ENCODE results near the gene PARP16. TPM values are rescaled to one million over a fixed set of nuclear protein-coding genes. Genes with fewer than 3 reads are reported as not detected.
"Not testable (repeated sequence)": the region's sequence is repeated elsewhere in the genome, so short reads cannot be mapped to it uniquely, and the experiment has no call there.

Gene PARP16
- total RNA-seq, 4 donors from 2014 or later, result 11.2 to 19.0 (median 14.6) TPM

DNA sequence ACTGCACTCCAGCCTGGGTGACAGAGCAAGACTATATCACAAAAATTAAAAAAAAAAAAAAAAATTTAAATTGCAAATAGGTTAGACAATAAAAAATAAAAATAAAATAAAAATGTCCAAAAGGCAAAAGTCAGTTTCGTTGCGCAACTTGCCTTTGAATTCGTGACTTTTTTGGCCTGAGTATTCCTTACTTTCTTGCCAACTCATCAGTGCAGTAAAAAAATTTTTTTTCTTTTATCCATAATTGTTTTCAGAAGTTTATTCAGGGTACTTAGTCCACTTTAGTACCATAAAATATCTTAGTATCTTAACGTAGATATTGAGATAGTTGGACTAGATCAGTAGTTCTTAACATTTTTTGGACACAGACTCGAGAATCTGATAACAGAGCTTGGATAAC is 53.0 kb downstream of the PARP16 start:
- intact Hi-C loops (cut with DNase I), result no loop called here
- H3K4me1 ChIP-seq, result no peaks in the 10 kb centered on the region

DNA sequence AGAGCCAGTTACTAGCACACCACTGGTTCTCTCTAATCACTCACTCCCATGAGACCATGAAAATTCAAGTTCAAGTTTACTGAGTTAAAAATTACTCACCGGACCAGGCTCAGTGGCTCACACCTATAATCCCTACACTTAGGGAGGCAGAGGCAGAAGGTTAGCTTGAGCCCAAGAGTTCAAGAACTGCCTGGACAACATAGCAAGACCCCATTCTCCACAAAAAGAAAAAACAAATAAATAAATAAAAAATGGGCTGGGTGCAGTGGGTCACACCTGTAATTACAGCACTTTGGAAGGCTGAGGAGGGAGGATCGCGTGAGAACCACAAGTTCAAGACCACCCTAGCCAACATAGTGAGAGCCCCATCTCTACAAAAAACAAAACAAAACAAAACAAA is 54.2 kb downstream of the PARP16 start:
- Histone ChIP-seq H3K9me3 (no peaks in the 10 kb centered on the region), H3K4me3 (no peak overlapping the region), H3K36me3 (no peaks in the 10 kb centered on the region), H3K27me3 (no peaks in the 10 kb centered on the region), H3K27ac (replicated peaks in 1 of 4) (no peak overlapping the region), H3K4me1 (no peaks in the 10 kb centered on the region)
- 94% methylated on average over 3 of the region's 3 CpGs for WGBS
- intact Hi-C loops (cut with DNase I), result no loop called here
- DNase-seq (ENCODE audit: extremely low spot score), result no peak
- TF ChIP-seq POLR2A (IDR thresholded peaks at IDR 0.05; ENCODE audit: low read depth) (no peak), EP300 (IDR thresholded peaks at IDR 0.05) (no peak), POLR2AphosphoS5 (IDR thresholded peaks at IDR 0.05) (no peak)
- TF ChIP-seq, protein P1, sequence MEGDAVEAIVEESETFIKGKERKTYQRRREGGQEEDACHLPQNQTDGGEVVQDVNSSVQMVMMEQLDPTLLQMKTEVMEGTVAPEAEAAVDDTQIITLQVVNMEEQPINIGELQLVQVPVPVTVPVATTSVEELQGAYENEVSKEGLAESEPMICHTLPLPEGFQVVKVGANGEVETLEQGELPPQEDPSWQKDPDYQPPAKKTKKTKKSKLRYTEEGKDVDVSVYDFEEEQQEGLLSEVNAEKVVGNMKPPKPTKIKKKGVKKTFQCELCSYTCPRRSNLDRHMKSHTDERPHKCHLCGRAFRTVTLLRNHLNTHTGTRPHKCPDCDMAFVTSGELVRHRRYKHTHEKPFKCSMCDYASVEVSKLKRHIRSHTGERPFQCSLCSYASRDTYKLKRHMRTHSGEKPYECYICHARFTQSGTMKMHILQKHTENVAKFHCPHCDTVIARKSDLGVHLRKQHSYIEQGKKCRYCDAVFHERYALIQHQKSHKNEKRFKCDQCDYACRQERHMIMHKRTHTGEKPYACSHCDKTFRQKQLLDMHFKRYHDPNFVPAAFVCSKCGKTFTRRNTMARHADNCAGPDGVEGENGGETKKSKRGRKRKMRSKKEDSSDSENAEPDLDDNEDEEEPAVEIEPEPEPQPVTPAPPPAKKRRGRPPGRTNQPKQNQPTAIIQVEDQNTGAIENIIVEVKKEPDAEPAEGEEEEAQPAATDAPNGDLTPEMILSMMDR (IDR thresholded peaks at IDR 0.05), result no peak

More for the DNA sequence above, 53.0 kb downstream of the PARP16 start:
- Histone ChIP-seq H3K4me3 (no peak overlapping the region), H3K36me3 (no peaks in the 10 kb centered on the region), H3K9me3 (no peaks in the 10 kb centered on the region), H3K27ac (replicated peaks in 1 of 4) (no peak overlapping the region), H3K27me3 (no peaks in the 10 kb centered on the region)
- 84% methylated on average over 5 of the region's 5 CpGs for WGBS
- no peak for DNase-seq (ENCODE audit: extremely low spot score)
- TF ChIP-seq POLR2A (IDR thresholded peaks at IDR 0.05; ENCODE audit: low read depth), result no peak
- TF ChIP-seq, protein P1 (IDR thresholded peaks at IDR 0.05), result no peak
- no peak for TF ChIP-seq POLR2AphosphoS5 (IDR thresholded peaks at IDR 0.05)
- no peak for TF ChIP-seq EP300 (IDR thresholded peaks at IDR 0.05)

GRCh38 chr15:65231306-65231705 is 55.4 kb downstream of the PARP16 start:
- Histone ChIP-seq H3K4me1 (no peaks in the 10 kb centered on the region), H3K9me3 (no peaks in the 10 kb centered on the region)
- intact Hi-C loops (cut with DNase I), result no loop called here

DNA sequence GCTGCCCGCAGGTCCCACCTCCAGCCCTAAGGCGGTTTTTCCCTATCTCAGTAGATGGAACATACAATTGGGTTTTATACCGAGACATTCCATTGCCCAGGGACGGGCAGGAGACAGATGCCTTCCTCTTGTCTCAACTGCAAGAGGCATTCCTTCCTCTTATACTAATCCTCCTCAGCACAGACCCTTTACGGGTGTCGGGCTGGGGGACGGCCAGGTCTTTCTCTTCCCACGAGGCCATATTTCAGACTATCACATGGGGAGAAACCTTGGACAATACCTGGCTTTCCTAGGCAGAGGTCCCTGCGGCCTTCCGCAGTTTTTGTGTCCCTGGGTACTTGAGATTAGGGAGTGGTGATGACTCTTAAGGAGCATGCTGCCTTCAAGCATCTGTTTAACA is 59.8 kb downstream of the PARP16 start:
- H3K36me3 ChIP-seq; H3K27me3 ChIP-seq; DNase-seq (ENCODE audit: extremely low spot score); intact Hi-C loops (cut with DNase I); H3K27ac ChIP-seq (replicated peaks in 1 of 4); H3K4me3 ChIP-seq; H3K9me3 ChIP-seq; H3K4me1 ChIP-seq: not testable (repeated sequence)
- WGBS, result no CpG with 5 or more reads among the region's 10 CpGs

More at GRCh38 chr15:65231306-65231705, 55.4 kb downstream of the PARP16 start:
- no peak overlapping the region for H3K4me3 ChIP-seq
- no peaks in the 10 kb centered on the region for H3K36me3 ChIP-seq
- no peak for DNase-seq (ENCODE audit: extremely low spot score)
- no peak overlapping the region for H3K27ac ChIP-seq (replicated peaks in 1 of 4)
- TF ChIP-seq POLR2AphosphoS5 (IDR thresholded peaks at IDR 0.05) (no peak), EP300 (IDR thresholded peaks at IDR 0.05) (no peak), POLR2A (IDR thresholded peaks at IDR 0.05; ENCODE audit: low read depth) (no peak)
- TF ChIP-seq, protein P1 (IDR thresholded peaks at IDR 0.05), result no peak
- H3K27me3 ChIP-seq, result no peaks in the 10 kb centered on the region
- 91% methylated on average over 10 of the region's 10 CpGs for WGBS

DNA sequence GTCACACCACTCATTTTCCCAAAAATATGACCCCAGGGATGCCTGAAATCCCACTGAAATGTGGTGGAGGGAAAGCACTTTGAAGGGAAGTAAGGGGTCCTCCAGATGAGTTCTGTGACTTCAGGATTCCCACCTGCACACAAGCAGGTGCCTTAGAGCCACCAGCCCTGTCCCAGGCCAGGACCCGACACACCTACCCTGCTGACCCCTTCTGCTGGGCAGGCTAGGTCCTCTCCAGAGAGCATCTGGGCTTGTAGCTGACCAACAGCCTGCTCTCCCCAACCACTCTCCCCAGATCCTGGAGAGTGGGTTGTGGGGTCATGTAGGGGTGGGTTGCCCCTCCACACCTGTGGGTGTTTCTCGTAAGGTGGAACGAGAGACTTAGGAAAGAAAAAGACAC is 60.5 kb downstream of the PARP16 start:
- no peaks in the 10 kb centered on the region for H3K27me3 ChIP-seq
- intact Hi-C loops (cut with DNase I), result no loop called here
- no peaks in the 10 kb centered on the region for H3K4me1 ChIP-seq
- no peak overlapping the region for H3K4me3 ChIP-seq
- no peak for TF ChIP-seq POLR2A (IDR thresholded peaks at IDR 0.05; ENCODE audit: low read depth)
- no peaks in the 10 kb centered on the region for H3K36me3 ChIP-seq
- no peak overlapping the region for H3K27ac ChIP-seq (replicated peaks in 1 of 4)
- no peak for DNase-seq (ENCODE audit: extremely low spot score)
- no peaks in the 10 kb centered on the region for H3K9me3 ChIP-seq
- WGBS, result 100% methylated on average over 1 of the region's 3 CpGs

GRCh38 chr15:65223996-65224395 is 62.7 kb downstream of the PARP16 start:
- intact Hi-C loops (cut with DNase I), result no loop called here
- TF ChIP-seq, protein P1 (IDR thresholded peaks at IDR 0.05), result no peak
- TF ChIP-seq EP300 (IDR thresholded peaks at IDR 0.05), result no peak
- TF ChIP-seq POLR2AphosphoS5 (IDR thresholded peaks at IDR 0.05), result no peak
- no peak for TF ChIP-seq POLR2A (IDR thresholded peaks at IDR 0.05; ENCODE audit: low read depth)
- H3K36me3 ChIP-seq, result no peaks in the 10 kb centered on the region
- DNase-seq (ENCODE audit: extremely low spot score), result no peak
- no peaks in the 10 kb centered on the region for H3K9me3 ChIP-seq
- no peaks in the 10 kb centered on the region for H3K4me1 ChIP-seq
- H3K4me3 ChIP-seq, result no peak overlapping the region
- no peak overlapping the region for H3K27ac ChIP-seq (replicated peaks in 1 of 4)
- WGBS, result 84% methylated on average over 6 of the region's 6 CpGs
- no peaks in the 10 kb centered on the region for H3K27me3 ChIP-seq

Data from esophagus muscularis mucosa (tissue), 4 donors.